GM15510 (cell line): ENCODE results near the gene TBX19.

Experiments
- POLR2A ChIP-seq: IDR thresholded peaks from 3 replicates; pipeline ENCODE4 v1.6.1; 2011; ENCODE audit warnings: borderline replicate concordance; ENCODE audit not compliant: insufficient read length; ENCODE audit errors: extremely low read depth

The TBX19 gene

GRCh38 chr1:168295411-168296114 lies 14.9 kb downstream of the TBX19 start:
- TF ChIP-seq POLR2A: no peak

DNA sequence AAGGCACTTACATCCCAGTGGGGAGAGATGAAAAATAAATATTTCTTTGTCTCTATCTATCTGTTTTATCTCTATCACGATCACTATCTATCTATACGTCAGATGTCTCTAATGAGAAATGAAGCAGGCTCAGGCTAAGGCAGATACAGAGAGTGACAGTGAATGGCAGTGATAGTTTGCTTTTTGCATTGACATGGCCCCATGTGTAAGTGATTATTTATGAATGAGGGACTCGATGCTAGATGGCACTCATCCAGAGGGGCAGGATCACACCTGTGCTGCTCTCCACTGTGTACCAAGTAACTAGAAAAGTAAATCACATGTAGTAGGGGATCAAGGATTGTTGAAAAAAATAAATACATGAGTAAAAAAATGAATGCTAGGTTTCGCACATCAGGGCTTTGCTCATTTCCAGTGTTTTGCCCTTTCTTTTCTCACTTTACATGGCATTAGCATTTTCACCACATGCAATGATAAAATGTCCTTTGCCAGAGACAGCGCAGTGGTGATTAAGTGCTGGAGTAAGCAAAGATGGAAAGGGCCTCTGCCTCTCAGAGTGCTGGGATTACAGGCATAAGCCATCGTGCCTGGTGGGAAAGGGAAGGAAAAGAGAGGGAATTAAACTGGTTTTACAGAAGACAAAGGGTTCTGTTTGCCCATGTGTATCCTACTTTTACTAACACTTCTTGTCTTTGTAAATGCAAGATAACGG lies 16.5 kb downstream of the TBX19 start:
- TF ChIP-seq POLR2A: no peak

DNA sequence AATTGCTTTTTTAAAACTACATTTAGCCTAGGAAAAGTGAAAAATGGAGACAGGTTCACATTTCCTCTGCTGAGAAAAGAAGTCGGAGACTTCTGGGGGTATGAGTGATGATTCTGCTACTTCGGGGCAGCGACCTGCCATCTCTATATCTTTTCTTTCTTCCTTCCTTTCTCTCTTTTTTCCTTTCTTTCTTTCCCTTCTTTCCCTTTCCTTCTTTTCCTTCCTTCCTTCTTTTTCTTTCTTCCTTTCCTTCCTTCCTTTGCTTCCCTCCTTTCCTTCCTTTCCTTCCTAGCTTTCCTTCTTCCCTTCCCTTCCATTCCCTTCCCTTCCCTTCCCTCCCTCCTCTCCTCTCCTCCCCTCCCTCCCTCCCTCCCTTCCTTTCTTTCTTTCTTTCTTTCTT lies 17.8 kb downstream of the TBX19 start:
- TF ChIP-seq POLR2A: no peak

DNA sequence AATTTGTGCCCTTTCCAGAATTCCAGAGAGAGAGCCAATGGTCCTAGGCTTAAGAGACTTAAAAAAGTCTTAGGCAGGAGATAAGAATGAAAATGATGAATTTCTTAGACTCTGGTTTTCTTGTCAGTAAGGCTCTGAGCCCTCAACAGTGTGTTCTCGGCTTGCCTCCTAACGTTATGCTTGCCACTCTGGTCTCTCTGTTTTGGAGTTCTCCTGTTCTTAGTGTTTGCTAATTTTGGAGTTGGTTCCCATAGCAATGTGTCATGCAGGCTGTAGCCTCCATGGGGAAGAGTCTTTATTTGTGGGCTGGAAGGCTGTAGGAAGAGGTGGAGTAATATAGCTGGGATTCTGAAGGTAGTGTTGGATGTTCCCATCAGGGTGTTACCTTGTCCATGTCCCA lies 19.9 kb downstream of the TBX19 start:
- TF ChIP-seq POLR2A: no peak

DNA sequence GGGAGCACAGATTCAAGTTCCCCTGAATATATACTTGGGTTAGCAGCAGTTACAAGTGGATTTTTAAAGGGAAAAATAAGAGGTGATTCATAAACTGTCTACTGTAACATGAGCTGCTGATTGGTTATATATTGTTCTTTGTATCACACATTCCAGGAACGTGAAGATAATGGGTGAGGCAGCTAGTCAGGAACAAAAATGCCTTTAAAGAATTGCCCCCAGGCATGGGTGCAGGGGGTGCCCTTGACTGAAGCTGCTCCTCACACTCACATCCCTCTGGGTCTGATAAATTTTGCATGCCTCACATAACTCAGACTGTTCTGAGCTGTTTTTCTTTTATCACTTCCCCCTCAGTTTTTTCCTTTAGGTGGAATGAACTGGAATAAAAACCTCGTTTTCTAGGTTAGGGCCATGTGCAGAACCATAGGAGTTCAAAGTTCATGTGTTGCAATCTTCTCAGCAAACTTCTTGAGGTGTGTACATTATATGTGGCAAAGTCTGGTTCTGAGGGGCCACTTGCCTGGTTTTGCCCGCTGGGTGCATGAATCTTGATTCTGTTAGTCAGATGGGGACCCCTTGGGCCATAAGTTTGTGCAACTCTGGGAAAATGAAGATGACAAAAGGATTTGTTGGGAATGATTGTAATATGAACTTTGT lies 21.1 kb downstream of the TBX19 start:
- TF ChIP-seq POLR2A: no peak

DNA sequence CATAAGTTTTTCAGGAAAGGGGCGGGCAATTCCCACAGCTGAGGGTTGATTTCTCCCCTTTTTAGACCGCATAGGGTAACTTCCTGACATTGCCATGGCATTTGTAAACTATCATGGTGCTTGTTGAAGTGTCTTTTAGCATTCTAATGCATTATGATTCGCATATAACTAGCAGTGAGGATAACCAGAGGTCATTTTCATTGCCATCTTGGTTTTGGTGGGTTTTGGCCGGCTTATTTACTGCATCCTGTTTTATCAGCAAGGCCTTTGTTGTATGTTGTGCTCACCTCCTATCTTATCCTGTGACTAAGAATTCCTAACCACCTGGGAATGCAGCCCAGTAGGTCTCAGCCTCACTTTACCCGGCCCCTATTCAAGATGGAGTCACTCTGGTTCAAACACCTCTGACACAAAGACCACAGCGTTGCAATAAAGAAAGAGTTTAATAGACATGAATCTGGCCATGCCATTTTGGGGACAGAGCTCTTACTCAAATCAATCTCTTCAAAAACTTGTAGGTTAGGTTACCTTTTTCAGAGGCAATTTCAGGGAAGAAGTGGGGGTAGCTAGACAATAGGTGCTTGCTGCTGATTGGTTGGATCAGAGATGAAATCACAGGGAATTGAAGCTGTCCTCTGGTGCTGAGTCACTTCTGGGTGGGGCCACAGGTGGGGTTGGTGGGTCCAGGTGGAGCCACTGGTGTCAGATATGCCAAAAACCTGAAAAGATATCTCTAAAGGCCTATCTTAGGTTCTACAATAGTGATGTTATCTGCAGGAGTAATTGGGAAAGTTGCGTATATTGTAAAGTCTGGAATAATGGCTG lies 23.3 kb downstream of the TBX19 start:
- no peak for TF ChIP-seq POLR2A

DNA sequence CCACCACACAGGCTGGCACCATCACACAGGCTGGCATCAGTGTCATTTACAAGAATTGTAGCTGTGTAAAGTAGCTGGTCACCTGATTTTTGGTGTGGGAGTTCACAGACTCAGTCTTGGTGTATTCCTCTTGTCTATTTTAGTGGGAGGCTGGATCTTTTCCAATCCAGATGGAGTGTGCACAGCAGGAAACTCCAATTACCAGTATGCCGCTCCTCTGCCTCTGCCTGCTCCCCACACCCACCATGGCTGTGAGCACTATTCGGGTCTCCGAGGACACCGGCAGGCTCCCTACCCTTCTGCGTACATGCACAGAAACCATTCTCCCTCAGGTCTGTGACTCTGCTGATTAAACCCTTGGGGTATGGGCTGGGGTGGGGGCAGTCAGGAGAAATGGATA lies 24.2 kb downstream of the TBX19 start:
- TF ChIP-seq POLR2A: no peak

GRCh38 chr1:168312718-168313604 lies 32.3 kb downstream of the TBX19 start:
- TF ChIP-seq POLR2A: no peak

- no peak for TF ChIP-seq POLR2A
These were observed 35.5 kb downstream of the TBX19 start for GRCh38 chr1:168316142-168316541.

- no peak for TF ChIP-seq POLR2A
These were observed 36.6 kb downstream of the TBX19 start for GRCh38 chr1:168317309-168317708.

DNA sequence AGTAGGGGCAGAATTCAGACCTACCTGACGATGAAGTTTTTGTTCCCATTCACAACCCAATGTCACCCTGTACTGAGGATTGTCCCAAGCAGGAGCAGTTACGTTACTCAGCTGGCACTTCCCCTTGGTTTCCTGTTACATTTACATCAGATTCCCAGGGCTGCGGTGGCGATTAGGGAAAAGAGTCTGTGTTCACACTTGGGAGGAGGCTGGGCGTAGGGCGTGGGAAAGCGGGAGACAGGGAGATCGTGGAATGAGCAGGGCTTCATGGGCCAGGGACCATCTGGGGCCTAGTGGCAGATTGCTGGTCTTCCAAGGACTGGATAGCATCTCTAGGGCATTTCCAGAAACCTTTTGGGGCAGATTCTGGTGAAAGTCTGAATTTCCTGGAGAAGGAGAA lies 39.0 kb downstream of the TBX19 start:
- TF ChIP-seq POLR2A: no peak

- TF ChIP-seq POLR2A: no peak
These were observed 39.5 kb downstream of the TBX19 start for GRCh38 chr1:168320149-168320548.

- TF ChIP-seq POLR2A: no peak
These were observed 40.2 kb downstream of the TBX19 start for GRCh38 chr1:168320800-168321450.
